Colonic mucosa (tissue), 4 donors: ENCODE data around the gene STK24. TPM values are rescaled to one million over a fixed set of nuclear protein-coding genes. Genes with fewer than 3 reads are reported as not detected.

ENCODE experiments used
- DNase-seq: peaks from one replicate; pipeline ENCODE4 v3.0.0-alpha.2; 2020
- H3K27ac ChIP-seq: fragments of 200-600 bp; one replicate; pipeline ENCODE4 v1.8.0; 2021
- H3K27me3 ChIP-seq: fragments of 200-600 bp; one replicate; pipeline ENCODE4 v1.8.0; 2021
- H3K36me3 ChIP-seq: fragments of 200-600 bp; one replicate; pipeline ENCODE4 v1.8.0; 2021
- H3K4me1 ChIP-seq: fragments of 200-600 bp; one replicate; pipeline ENCODE4 v1.8.0; 2021; ENCODE audit warnings: mild to moderate bottlenecking
- H3K4me3 ChIP-seq: fragments of 200-600 bp; one replicate; pipeline ENCODE4 v1.8.0; 2021
- H3K9ac ChIP-seq, 2 donors: one replicate each; pipeline ENCODE4 v1.7.0; 2013; ENCODE audit warnings: control low read depth in 2 of 2, low read depth in 2 of 2, low read length in 2 of 2
- H3K9me3 ChIP-seq: fragments of 200-600 bp; one replicate; pipeline ENCODE4 v1.8.0; 2021
- CTCF ChIP-seq: fragments of 200-600 bp; IDR thresholded peaks from one replicate; pipeline ENCODE4 v1.8.0; 2022; ENCODE audit warnings: antibody characterized with exemption, mild to moderate bottlenecking
- intact Hi-C: fragments of 100-400 bp; cut with DNase I; formaldehyde crosslinking; loops from one replicate; pipeline ENCODE4 v1.14.1; 2022
- total RNA-seq, 2 donors: library from RNA; stranded (reverse); fragmentation: NEBNext Ultra II Directional in 1 of 2; extraction: Animal tissue kit (Norgen Biotek cat#: 25700) in 1 of 2; gene quantifications; one replicate each; pipeline ENCODE4 v1.2.1, GENCODE V29; 2021
- donor health status: healthy.
- donor health status: DM: no; HTN: no; CAD: no.
- donor health status: DM: no; HTN: no; CAD: no.

The STK24 gene
- total RNA-seq, 2 donors from 2014 or later: 160 to 206 TPM

GRCh38 chr13:98411617-98412265, 165.2 kb downstream of the STK24 start:
- no peak for TF ChIP-seq CTCF
- Histone ChIP-seq H3K27me3 (no peaks in the 10 kb centered on the region), H3K27ac (no peak overlapping the region), H3K9me3 (no peaks in the 10 kb centered on the region), H3K4me1 (no peaks in the 10 kb centered on the region), H3K4me3 (no peak overlapping the region), H3K36me3 (no peaks in the 10 kb centered on the region), H3K9ac (no peak overlapping the region)
- no peak for DNase-seq
- intact Hi-C loops: no loop called here

- intact Hi-C loops: no loop called here
- H3K4me3 ChIP-seq: no peak overlapping the region
Measured at GRCh38 chr13:98411013-98411412, 165.9 kb downstream of the STK24 start.

DNA sequence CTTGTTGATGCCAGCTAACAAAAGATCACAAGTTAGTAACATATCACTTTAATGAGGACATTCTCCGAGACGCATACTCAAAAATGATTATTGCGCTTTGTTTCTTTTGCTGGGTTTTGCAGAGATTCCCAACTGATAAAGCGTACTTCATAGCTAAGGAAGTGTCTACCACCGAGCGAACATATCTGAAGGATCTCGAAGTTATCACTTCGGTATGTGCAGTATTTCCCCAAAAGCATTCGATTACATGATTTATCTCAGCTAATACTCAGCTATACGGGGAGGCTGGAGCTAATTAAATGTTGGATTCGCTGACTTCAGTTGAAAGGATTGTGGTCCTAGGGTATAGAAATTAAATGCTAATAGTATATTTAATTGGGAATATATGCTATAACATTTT, 166.3 kb downstream of the STK24 start:
- intact Hi-C loops: no loop called here
- Histone ChIP-seq H3K27me3 (no peaks in the 10 kb centered on the region), H3K9ac (no peak overlapping the region), H3K4me1 (no peaks in the 10 kb centered on the region), H3K9me3 (no peaks in the 10 kb centered on the region), H3K4me3 (no peak overlapping the region), H3K36me3 (no peaks in the 10 kb centered on the region), H3K27ac (no peak overlapping the region)
- no peak for TF ChIP-seq CTCF
- DNase-seq: no peak

More at GRCh38 chr13:98411013-98411412, 165.9 kb downstream of the STK24 start:
- Histone ChIP-seq H3K27ac (no peak overlapping the region), H3K27me3 (no peaks in the 10 kb centered on the region), H3K9ac (no peak overlapping the region), H3K36me3 (no peaks in the 10 kb centered on the region), H3K9me3 (no peaks in the 10 kb centered on the region), H3K4me1 (no peaks in the 10 kb centered on the region)
- DNase-seq: no peak
- TF ChIP-seq CTCF: no peak

- intact Hi-C loops: no loop called here
- no peak for DNase-seq
- Histone ChIP-seq H3K36me3 (no peaks in the 10 kb centered on the region), H3K9me3 (no peaks in the 10 kb centered on the region), H3K4me1 (no peaks in the 10 kb centered on the region), H3K27ac (no peak overlapping the region), H3K4me3 (no peak overlapping the region), H3K9ac (no peak overlapping the region), H3K27me3 (no peaks in the 10 kb centered on the region)
- no peak for TF ChIP-seq CTCF
Measured at GRCh38 chr13:98409281-98409680, 167.6 kb downstream of the STK24 start.

- no peak overlapping the region for H3K9ac ChIP-seq
- H3K36me3 ChIP-seq: no peaks in the 10 kb centered on the region
- DNase-seq: no peak
- H3K4me1 ChIP-seq: no peaks in the 10 kb centered on the region
- no peaks in the 10 kb centered on the region for H3K9me3 ChIP-seq
- no peak for TF ChIP-seq CTCF
- intact Hi-C loops: no loop called here
- H3K27ac ChIP-seq: no peak overlapping the region
- H3K4me3 ChIP-seq: no peak overlapping the region
- H3K27me3 ChIP-seq: no peaks in the 10 kb centered on the region
Measured at GRCh38 chr13:98407575-98407974, 169.3 kb downstream of the STK24 start.
